Liver (tissue), 9 donors: Measurements from ENCODE around the gene POU2AF3. TPM values are rescaled to one million over a fixed set of nuclear protein-coding genes. Genes with fewer than 3 reads are reported as not detected.

Experiments used
- DNase-seq: peaks from one replicate; pipeline ENCODE4 v3.0.0-alpha.2; 2017; ENCODE audit warnings: low spot score
- H3K27ac ChIP-seq, 2 donors: one replicate each; pipeline ENCODE4 v1.7.0; 2013; ENCODE audit warnings: inconsistent platforms in 2 of 2, low read length in 2 of 2, control low read depth in 1 of 2, low read depth in 1 of 2, mild to moderate bottlenecking in 1 of 2
- H3K27me3 ChIP-seq, 4 donors: one replicate each; pipeline versions ENCODE4 v1.6.1 to v1.7.0; 2013; ENCODE audit warnings: low read length in 3 of 4, inconsistent platforms in 1 of 4, mild to moderate bottlenecking in 1 of 4, moderate library complexity in 1 of 4; ENCODE audit not compliant: control insufficient read depth in 4 of 4, insufficient read depth in 4 of 4
- H3K36me3 ChIP-seq, 4 donors: one replicate each; pipeline versions ENCODE4 v1.6.1 to v1.7.0; 2013; ENCODE audit warnings: low read length in 3 of 4, mild to moderate bottlenecking in 3 of 4, low read depth in 1 of 4, moderate library complexity in 1 of 4; ENCODE audit not compliant: control insufficient read depth in 4 of 4, insufficient read depth in 3 of 4
- H3K4me1 ChIP-seq, 4 donors: one replicate each; pipeline versions ENCODE4 v1.6.1 to v1.7.0; 2013; ENCODE audit warnings: low read length in 3 of 4, mild to moderate bottlenecking in 3 of 4, moderate library complexity in 1 of 4; ENCODE audit not compliant: control insufficient read depth in 4 of 4, insufficient read depth in 4 of 4
- H3K4me3 ChIP-seq, 3 donors: one replicate each; pipeline versions ENCODE4 v1.6.1 to v1.7.0; 2013; ENCODE audit warnings: low read length in 3 of 3, control low read depth in 1 of 3, low read depth in 1 of 3, mild to moderate bottlenecking in 1 of 3
- H3K9ac ChIP-seq, 2 donors: one replicate each; pipeline ENCODE4 v1.7.0; 2013; ENCODE audit warnings: low read length in 2 of 2, mild to moderate bottlenecking in 2 of 2, moderate library complexity in 2 of 2, control low read depth in 1 of 2, low read depth in 1 of 2
- H3K9me3 ChIP-seq, 4 donors: one replicate each; pipeline versions ENCODE4 v1.6.1 to v1.7.0; 2013; ENCODE audit warnings: low read length in 3 of 4; ENCODE audit not compliant: control insufficient read depth in 4 of 4
- CTCF ChIP-seq: fragments of 150-350 bp; IDR thresholded peaks from 2 replicates; pipeline ENCODE4 v1.5.1; 2017; ENCODE audit warnings: improper control_type of control experiment, low read depth, low read length; ENCODE audit not compliant: missing input control
- FOXA2 ChIP-seq: IDR thresholded peaks from 2 replicates; pipeline ENCODE4 v1.6.1; 2016; ENCODE audit warnings: antibody characterized with exemption
- HNF4A ChIP-seq, 2 donors: conservative IDR thresholded peaks; 2 replicates each; pipeline ENCODE4 v1.6.1; 2016; ENCODE audit warnings: antibody characterized with exemption in 2 of 2, mild to moderate bottlenecking in 2 of 2
- HNF4G ChIP-seq: IDR thresholded peaks from 2 replicates; pipeline ENCODE4 v1.6.1; 2016; ENCODE audit warnings: antibody characterized with exemption
- MAX ChIP-seq: IDR thresholded peaks from 2 replicates; pipeline ENCODE4 v1.6.1; 2016; ENCODE audit warnings: antibody characterized with exemption
- RAD21 ChIP-seq, 2 donors: IDR thresholded peaks; 2 replicates each; pipeline ENCODE4 v1.6.1; 2016; ENCODE audit warnings: antibody characterized with exemption in 2 of 2, mild to moderate bottlenecking in 2 of 2
- REST ChIP-seq: IDR thresholded peaks from 2 replicates; pipeline ENCODE4 v1.6.1; 2016; ENCODE audit warnings: antibody characterized with exemption, mild to moderate bottlenecking
- SP1 ChIP-seq: IDR thresholded peaks from 2 replicates; pipeline ENCODE4 v1.6.1; 2018; ENCODE audit warnings: antibody characterized with exemption, mild to moderate bottlenecking
- TAF1 ChIP-seq: conservative IDR thresholded peaks from 2 replicates; pipeline ENCODE4 v1.6.1; 2016; ENCODE audit warnings: antibody characterized with exemption, mild to moderate bottlenecking
- ZBTB33 ChIP-seq: IDR thresholded peaks from 2 replicates; pipeline ENCODE4 v1.6.1; 2016; ENCODE audit warnings: antibody characterized with exemption
- whole genome bisulfite sequencing: extraction: QIAGEN DNeasy Blood & Tissue Kit; methylation state at CpG from one replicate; pipeline ENCODE4 v1.1.7; 2013; 5-methylcytosine and 5-hydroxymethylcytosine counted together
- polyA plus RNA-seq, 2 donors: library from polyadenylated mRNA; stranded (reverse) in 1 of 2; unstranded in 1 of 2; fragments of 200-250 nt in 1 of 2; fragments of >200 nt in 1 of 2; fragmentation: Nextera tagmentation in 1 of 2; extraction: Ambion mirVana in 1 of 2; gene quantifications; one replicate each; pipeline versions ENCODE4 v1.2.1 to v1.2.3, GENCODE V29; 2013 to 2015
- total RNA-seq, 2 donors: library from RNA; depleted of rRNA; stranded (reverse); fragments of >200 nt; gene quantifications; one replicate each; pipeline ENCODE4 v1.2.3, GENCODE V29; 2014
- donor health status: healthy.
- donor health status: healthy.
- donor health status: healthy.
- donor health status: healthy.
- donor health status: healthy.

The POU2AF3 gene
- total and polyA plus RNA-seq, 4 donors: 0.17 to 0.68 (median 0.49) TPM

- no peak for TF ChIP-seq REST
- no peak for TF ChIP-seq SP1
- TF ChIP-seq FOXA2: no peak
- no peak for TF ChIP-seq HNF4A (conservative IDR thresholded peaks at IDR 0.05)
- TF ChIP-seq MAX: no peak
These were observed 45.7 kb downstream of the POU2AF3 start (continued) for GRCh38 chr11:111344032-111344431.

- TF ChIP-seq TAF1 (no peak), CTCF (no peak), REST (no peak), HNF4G (no peak), ZBTB33 (no peak), RAD21 (IDR thresholded peaks at IDR 0.05) (no peak), MAX (no peak), SP1 (no peak)
- Histone ChIP-seq H3K36me3 (no peaks in the 10 kb centered on the region), H3K4me3 (no peak overlapping the region), H3K27me3 (no peaks in the 10 kb centered on the region), H3K27ac (no peak overlapping the region), H3K9ac (no peak overlapping the region), H3K9me3 (no peaks in the 10 kb centered on the region), H3K4me1 (peaks cover 0 to 6% (median 1%) of the 10 kb centered on the region in 4 donors)
- WGBS: 91% methylated on average over 6 of the region's 6 CpGs
- no peak for DNase-seq
These were observed 48.8 kb downstream of the POU2AF3 start for GRCh38 chr11:111347002-111347722.
